GM21619 (cell line): ENCODE results near the gene YIPF6.
"Not testable (repeated sequence)": the region's sequence is repeated elsewhere in the genome, so short reads cannot be mapped to it uniquely, and the experiment has no call there.

Experiments
- ATAC-seq: cut with Tn5 transposase; IDR thresholded peaks from one replicate; pipeline ENCODE4 v1.9.1; 2021; ENCODE audit not compliant: unreplicated experiment

Gene YIPF6

GRCh38 chrX:68503836-68504636 lies 5.2 kb downstream of the YIPF6 start:
- ATAC-seq, result no peak

GRCh38 chrX:68506649-68507048 lies 7.8 kb downstream of the YIPF6 start:
- ATAC-seq, result no peak

- no peak for ATAC-seq
These were observed 9.9 kb downstream of the YIPF6 start for GRCh38 chrX:68508799-68509198.

GRCh38 chrX:68511255-68511654 lies 12.4 kb downstream of the YIPF6 start:
- ATAC-seq, result peak; percentile 65

- ATAC-seq, result not testable (repeated sequence)
These were observed 25.8 kb downstream of the YIPF6 start for GRCh38 chrX:68524680-68525079.

- ATAC-seq, result no peak
These were observed 34.1 kb downstream of the YIPF6 start for GRCh38 chrX:68532831-68533533.

- ATAC-seq, result no peak
These were observed 34.8 kb downstream of the YIPF6 start for GRCh38 chrX:68533656-68534055.

- ATAC-seq, result no peak
These were observed 35.8 kb downstream of the YIPF6 start for GRCh38 chrX:68534691-68535090.

- ATAC-seq, result no peak
These were observed 37.6 kb downstream of the YIPF6 start for GRCh38 chrX:68536429-68536828.

- no peak for ATAC-seq
These were observed 38.0 kb downstream of the YIPF6 start for GRCh38 chrX:68536884-68537283.

GRCh38 chrX:68550193-68550592 lies 51.3 kb downstream of the YIPF6 start:
- no peak for ATAC-seq

GRCh38 chrX:68556036-68556435 lies 57.2 kb downstream of the YIPF6 start:
- no peak for ATAC-seq

- ATAC-seq, result not testable (repeated sequence)
These were observed 58.3 kb downstream of the YIPF6 start for GRCh38 chrX:68557126-68557525.

- not testable (repeated sequence) for ATAC-seq
These were observed 61.1 kb downstream of the YIPF6 start for GRCh38 chrX:68559905-68560304.

- ATAC-seq, result no peak
These were observed 69.3 kb downstream of the YIPF6 start for GRCh38 chrX:68568136-68568535.

- ATAC-seq, result no peak
These were observed 71.7 kb downstream of the YIPF6 start for GRCh38 chrX:68570598-68570997.

GRCh38 chrX:68571292-68571609 lies 72.4 kb downstream of the YIPF6 start:
- no peak for ATAC-seq

- peak; percentile 80 for ATAC-seq
These were observed 72.9 kb downstream of the YIPF6 start for GRCh38 chrX:68571610-68572311.

GRCh38 chrX:68574240-68574639 lies 75.4 kb downstream of the YIPF6 start:
- no peak for ATAC-seq

GRCh38 chrX:68579810-68580209 lies 81.0 kb downstream of the YIPF6 start:
- no peak for ATAC-seq

- no peak for ATAC-seq
These were observed 85.4 kb downstream of the YIPF6 start for GRCh38 chrX:68584221-68584620.
